Natural killer cell (primary cell): ENCODE data around the gene TMEM169. TPM values are rescaled to one million over a fixed set of nuclear protein-coding genes. Genes with fewer than 3 reads are reported as not detected.

ENCODE experiments used
- ATAC-seq, 3 donors: fragments of 150-1000 bp in 2 of 3; fragments of 200-7000 bp in 1 of 3; cut with Tn5 transposase; 1 replicate in 1 of 3; 2 replicates in 2 of 3; pipeline ENCODE4 v1.10.0; 2021; ENCODE audit warnings: mild to moderate bottlenecking in 2 of 3, moderate library complexity in 2 of 3
- DNase-seq, 2 donors: peaks; one replicate each; pipeline versions ENCODE4 v3.0.0 to v3.0.0-alpha.2; 2013 to 2021; ENCODE audit warnings: mixed read lengths in 1 of 2
- H3K27ac ChIP-seq: one replicate; pipeline ENCODE4 v1.5.1; 2013; ENCODE audit warnings: mild to moderate bottlenecking, low read length
- H3K27me3 ChIP-seq: one replicate; pipeline ENCODE4 v1.6.1; 2013; ENCODE audit warnings: low read length; ENCODE audit not compliant: control insufficient read depth, insufficient read depth
- H3K36me3 ChIP-seq: one replicate; pipeline ENCODE4 v1.6.1; 2013; ENCODE audit warnings: low read length; ENCODE audit not compliant: control insufficient read depth, insufficient read depth
- H3K4me1 ChIP-seq: one replicate; pipeline ENCODE4 v1.6.1; 2013; ENCODE audit warnings: low read length; ENCODE audit not compliant: control insufficient read depth, insufficient read depth
- H3K4me3 ChIP-seq: one replicate; pipeline ENCODE4 v1.5.1; 2013; ENCODE audit warnings: low read length
- H3K9me3 ChIP-seq: one replicate; pipeline ENCODE4 v1.6.1; 2013; ENCODE audit warnings: low read length; ENCODE audit not compliant: control insufficient read depth, insufficient read depth
- H3K27ac Mint-ChIP-seq, 2 donors: one replicate each; pipeline ENCODE4 v1.8.0; 2022; ENCODE audit warnings: mild to moderate bottlenecking in 2 of 2, mixed read lengths in 2 of 2, moderate library complexity in 1 of 2
- H3K27me3 Mint-ChIP-seq, 2 donors: one replicate each; pipeline ENCODE4 v1.8.0; 2022; ENCODE audit warnings: low read depth in 2 of 2, mixed read lengths in 2 of 2
- H3K36me3 Mint-ChIP-seq: one replicate; pipeline ENCODE4 v1.8.0; 2022; ENCODE audit warnings: mixed read lengths
- H3K4me1 Mint-ChIP-seq, 2 donors: one replicate each; pipeline ENCODE4 v1.8.0; 2022; ENCODE audit warnings: mixed read lengths in 2 of 2
- H3K4me3 Mint-ChIP-seq: one replicate; pipeline ENCODE4 v1.8.0; 2022; ENCODE audit warnings: mild to moderate bottlenecking, moderate library complexity, mixed read lengths
- H3K9me3 Mint-ChIP-seq, 2 donors: one replicate each; pipeline ENCODE4 v1.8.0; 2022; ENCODE audit warnings: mixed read lengths in 2 of 2
- CTCF ChIP-seq: fragments of 200-600 bp; IDR thresholded peaks from one replicate; pipeline ENCODE4 v1.8.0; 2022; ENCODE audit warnings: antibody characterized with exemption
- WGBS: methylation state at CpG from one replicate; pipeline ENCODE4 v1.1.7; 2013; ENCODE audit warnings: missing lambda C conversion rate; ENCODE audit not compliant: insufficient coverage; 5-methylcytosine and 5-hydroxymethylcytosine counted together
- intact Hi-C: fragments of 100-400 bp; cut with micrococcal nuclease; formaldehyde crosslinking; loops from one replicate; pipeline ENCODE4 v1.14.2; 2022
- total RNA-seq, 4 donors: library from RNA; stranded (reverse); fragments of 120-200 nt in 1 of 4; gene quantifications; one replicate each; pipeline versions ENCODE4 v1.2.3 to v1.2.4, GENCODE V29; 2013 to 2022

Gene TMEM169
- total RNA-seq, 3 donors from 2014 or later (not counting 1 experiment from before 2014, with no cell fraction given): 0.68 to 1.5 (median 0.98) TPM

GRCh38 chr2:216081012-216081411 lies 707 bp upstream of the TMEM169 start:
- DNase-seq: no peak
- Mint-ChIP-seq H3K27me3 (no peaks in the 10 kb centered on the region), H3K27ac (peak overlapping the region; percentile 85 to 87), H3K4me1 (peaks cover 44% of the 10 kb centered on the region in 2 donors), H3K9me3 (no peaks in the 10 kb centered on the region), H3K4me3 (peak overlapping the region; percentile 99), H3K36me3 (no peaks in the 10 kb centered on the region)
- intact Hi-C loops: no loop called here
- peak overlapping the region; percentile 75 for H3K4me3 ChIP-seq
- no peak for ATAC-seq
- peak overlapping the region; percentile 57 for H3K27ac ChIP-seq
- no peak for TF ChIP-seq CTCF
- no peaks in the 10 kb centered on the region for H3K27me3 ChIP-seq
- no CpG with 5 or more reads among the region's 1 CpG for WGBS
- no peaks in the 10 kb centered on the region for H3K36me3 ChIP-seq
- H3K4me1 ChIP-seq: peaks cover 38% of the 10 kb centered on the region
- H3K9me3 ChIP-seq: no peaks in the 10 kb centered on the region

- Histone ChIP-seq H3K4me3 (peak overlapping the region; percentile 75), H3K36me3 (no peaks in the 10 kb centered on the region), H3K27ac (peak overlapping the region; percentile 71), H3K4me1 (peaks cover 38% of the 10 kb centered on the region), H3K9me3 (no peaks in the 10 kb centered on the region), H3K27me3 (no peaks in the 10 kb centered on the region)
- peaks cover 42 to 49% of the 10 kb centered on the region in 2 donors for H3K4me1 Mint-ChIP-seq
- H3K9me3 Mint-ChIP-seq: no peaks in the 10 kb centered on the region
- no peaks in the 10 kb centered on the region for H3K27me3 Mint-ChIP-seq
- 21% methylated on average over 20 of the region's 22 CpGs for WGBS
- peak overlapping the region; percentile 99 for H3K4me3 Mint-ChIP-seq
- DNase-seq (peak in 1 of 2 donors; percentile 38), ATAC-seq (peak; percentile 16 to 36 (median 23))
- intact Hi-C loops: no loop called here
- no peak for TF ChIP-seq CTCF
- H3K27ac Mint-ChIP-seq: peak overlapping the region; percentile 85 to 87
- no peaks in the 10 kb centered on the region for H3K36me3 Mint-ChIP-seq
Observed at GRCh38 chr2:216082117-216082711, 495 bp downstream of the TMEM169 start.

GRCh38 chr2:216082805-216083204 lies 1.1 kb downstream of the TMEM169 start:
- H3K27ac ChIP-seq: peak overlapping the region; percentile 71
- 64% methylated on average over 2 of the region's 3 CpGs for WGBS
- no peak for TF ChIP-seq CTCF
- Mint-ChIP-seq H3K9me3 (no peaks in the 10 kb centered on the region), H3K27me3 (no peaks in the 10 kb centered on the region), H3K4me3 (peak overlapping the region; percentile 99), H3K27ac (peak overlapping the region; percentile 85 to 87), H3K4me1 (peaks cover 42 to 49% of the 10 kb centered on the region in 2 donors), H3K36me3 (no peaks in the 10 kb centered on the region)
- peaks cover 38% of the 10 kb centered on the region for H3K4me1 ChIP-seq
- intact Hi-C loops: no loop called here
- DNase-seq: peak in 1 of 2 donors; percentile 26
- no peak for ATAC-seq
- no peaks in the 10 kb centered on the region for H3K36me3 ChIP-seq
- H3K4me3 ChIP-seq: no peak overlapping the region
- H3K9me3 ChIP-seq: no peaks in the 10 kb centered on the region
- H3K27me3 ChIP-seq: no peaks in the 10 kb centered on the region
